Keratinocyte (primary cell): ENCODE data around the gene SOWAHB. TPM values are rescaled to one million over a fixed set of nuclear protein-coding genes. Genes with fewer than 3 reads are reported as not detected.

Experiments
- DNase-seq: peaks from one replicate; pipeline ENCODE4 v3.0.0-alpha.2; 2011; ENCODE audit warnings: low read depth, missing footprints, low spot score
- FAIRE-seq: peaks from 2 replicates; lab custom pipeline; 2011; peaks lifted over from hg19 to GRCh38; lab: Jason Lieb, UNC
- H2AFZ ChIP-seq: 2 replicates; pipeline ENCODE4 v1.6.0; 2012; ENCODE audit warnings: low read length, control low read depth, inconsistent platforms; ENCODE audit not compliant: control insufficient read depth
- H3K27ac ChIP-seq: 2 replicates; pipeline ENCODE4 v1.5.1; 2011; ENCODE audit warnings: low read length; ENCODE audit not compliant: control insufficient read depth, insufficient read depth
- H3K27me3 ChIP-seq: 3 replicates; pipeline ENCODE4 v1.6.0; 2011; ENCODE audit warnings: low read length; ENCODE audit not compliant: control insufficient read depth, insufficient read depth; ENCODE audit errors: extremely low read depth
- H3K36me3 ChIP-seq, 2 experiments: 2 replicates in 1 of 2; 3 replicates in 1 of 2; pipeline ENCODE4 v1.5.1; 2011; ENCODE audit warnings: low read length in 2 of 2, mild to moderate bottlenecking in 1 of 2; ENCODE audit not compliant: control insufficient read depth in 2 of 2, insufficient read depth in 2 of 2; ENCODE audit errors: extremely low read depth in 1 of 2
- H3K4me1 ChIP-seq: 3 replicates; pipeline ENCODE4 v1.5.1; 2011; ENCODE audit warnings: low read length; ENCODE audit not compliant: control insufficient read depth, insufficient read depth; ENCODE audit errors: extremely low read depth
- H3K4me2 ChIP-seq: 3 replicates; pipeline ENCODE4 v1.6.0; 2011; ENCODE audit warnings: low read depth, low read length; ENCODE audit not compliant: control insufficient read depth, insufficient read depth; ENCODE audit errors: extremely low read depth
- H3K4me3 ChIP-seq, 3 experiments: fragments of 200-600 bp in 1 of 3; sonication (generic) in 1 of 3; 2 replicates in 2 of 3; 3 replicates in 1 of 3; pipeline ENCODE4 v1.5.1; 2011 to 2016; ENCODE audit warnings: low read length in 3 of 3, mild to moderate bottlenecking in 3 of 3, control low read depth in 2 of 3, inconsistent platforms in 1 of 3, low read depth in 1 of 3, mixed read lengths in 1 of 3, mixed run types in 1 of 3, moderate library complexity in 1 of 3; ENCODE audit not compliant: control insufficient read depth in 2 of 3, insufficient read depth in 2 of 3; ENCODE audit errors: extremely low read depth in 1 of 3
- H3K79me2 ChIP-seq: 2 replicates; pipeline ENCODE4 v1.6.0; 2012; ENCODE audit warnings: low read length; ENCODE audit not compliant: control insufficient read depth, insufficient read depth
- H3K9ac ChIP-seq: 3 replicates; pipeline ENCODE4 v1.6.0; 2011; ENCODE audit warnings: low read length; ENCODE audit not compliant: control insufficient read depth, insufficient read depth; ENCODE audit errors: extremely low read depth
- H3K9me1 ChIP-seq: 3 replicates; pipeline ENCODE4 v1.6.0; 2011; ENCODE audit warnings: low read length; ENCODE audit not compliant: control insufficient read depth, insufficient read depth; ENCODE audit errors: extremely low read depth
- H3K9me3 ChIP-seq: 2 replicates; pipeline ENCODE4 v1.5.1; 2012; ENCODE audit warnings: low read depth, low read length; ENCODE audit not compliant: control insufficient read depth
- H4K20me1 ChIP-seq: 3 replicates; pipeline ENCODE4 v1.6.0; 2011; ENCODE audit warnings: low read length; ENCODE audit not compliant: control insufficient read depth, insufficient read depth; ENCODE audit errors: extremely low read depth
- EZH2 ChIP-seq: IDR thresholded peaks from one replicate; pipeline ENCODE4 v1.6.1; 2012; ENCODE audit warnings: inconsistent platforms, mild to moderate bottlenecking, low read length, moderate library complexity
- dilution Hi-C: fragments of 300-500 bp; cut with MboI; formaldehyde crosslinking; loops from one replicate; pipeline ENCODE4 v1.7.0; 2020; ENCODE audit warnings: low sequenced_read_pairs; ENCODE audit not compliant: extremely low pct_ligation_motif_present
- polyA plus RNA-seq, 5 experiments: library from polyadenylated mRNA; depleted of rRNA in 3 of 5; stranded (reverse) in 3 of 5; stranded (forward) in 1 of 5; unstranded in 1 of 5; fragments of >200 nt; gene quantifications; 1 replicate in 1 of 5; 2 replicates in 3 of 5; 3 replicates in 1 of 5; pipeline versions ENCODE4 v1.2.1 to v1.2.3, GENCODE V29; 2011 to 2012; ENCODE audit warnings: missing spikeins in 2 of 5, low read depth in 1 of 5, low replicate concordance in 1 of 5
- TF ChIP-seq, protein P1 (sequence below), 3 experiments: IDR thresholded peaks in 1 of 3; conservative IDR thresholded peaks in 1 of 3; optimal IDR thresholded peaks in 1 of 3; 2 replicates in 2 of 3; 3 replicates in 1 of 3; pipeline versions ENCODE3 to v1.5.1; 2011; ENCODE audit warnings: low read length in 3 of 3, mild to moderate bottlenecking in 3 of 3, moderate library complexity in 2 of 3, control low read depth in 1 of 3, inconsistent platforms in 1 of 3; ENCODE audit not compliant: insufficient read depth in 2 of 3; ENCODE audit errors: extremely low read depth in 1 of 3

Gene SOWAHB
- polyA plus RNA-seq, 1 donor (not counting 4 experiments of a cell fraction or from before 2014, with no cell fraction given): 0.18 TPM

DNA sequence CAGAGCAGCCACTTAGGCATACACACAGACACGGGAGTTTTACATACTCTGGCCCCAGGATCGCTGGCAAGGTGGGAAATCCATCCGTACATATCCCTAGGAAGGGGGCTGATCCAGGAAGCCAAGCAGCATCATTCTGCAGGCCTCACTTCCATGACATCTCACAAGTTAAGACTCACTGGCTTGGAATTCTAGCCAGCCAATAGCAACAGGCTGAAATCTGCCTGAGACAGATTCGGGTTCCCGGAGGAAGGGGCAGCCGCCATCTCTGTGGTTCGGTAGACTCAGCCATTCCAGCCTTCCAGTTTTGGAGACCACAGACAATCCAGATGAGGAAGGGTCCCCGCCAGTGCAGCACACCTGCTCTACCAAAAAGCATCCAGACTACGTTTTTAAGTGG lies 31.3 kb downstream of the SOWAHB start:
- H3K9me1 ChIP-seq: no peaks in the 10 kb centered on the region
- no peaks in the 10 kb centered on the region for H3K36me3 ChIP-seq
- no peak overlapping the region for H3K9ac ChIP-seq
- H3K4me2 ChIP-seq: no peak overlapping the region
- no peak overlapping the region for H3K27ac ChIP-seq
- H3K9me3 ChIP-seq: no peaks in the 10 kb centered on the region
- H3K4me3 ChIP-seq: no peak overlapping the region
- FAIRE-seq: no peak
- dilution Hi-C loops: no loop called here
- no peaks in the 10 kb centered on the region for H4K20me1 ChIP-seq
- H2AFZ ChIP-seq: no peak overlapping the region
- no peak for DNase-seq
- no peaks in the 10 kb centered on the region for H3K4me1 ChIP-seq
- no peaks in the 10 kb centered on the region for H3K79me2 ChIP-seq
- no peak for TF ChIP-seq EZH2
- TF ChIP-seq, protein P1, sequence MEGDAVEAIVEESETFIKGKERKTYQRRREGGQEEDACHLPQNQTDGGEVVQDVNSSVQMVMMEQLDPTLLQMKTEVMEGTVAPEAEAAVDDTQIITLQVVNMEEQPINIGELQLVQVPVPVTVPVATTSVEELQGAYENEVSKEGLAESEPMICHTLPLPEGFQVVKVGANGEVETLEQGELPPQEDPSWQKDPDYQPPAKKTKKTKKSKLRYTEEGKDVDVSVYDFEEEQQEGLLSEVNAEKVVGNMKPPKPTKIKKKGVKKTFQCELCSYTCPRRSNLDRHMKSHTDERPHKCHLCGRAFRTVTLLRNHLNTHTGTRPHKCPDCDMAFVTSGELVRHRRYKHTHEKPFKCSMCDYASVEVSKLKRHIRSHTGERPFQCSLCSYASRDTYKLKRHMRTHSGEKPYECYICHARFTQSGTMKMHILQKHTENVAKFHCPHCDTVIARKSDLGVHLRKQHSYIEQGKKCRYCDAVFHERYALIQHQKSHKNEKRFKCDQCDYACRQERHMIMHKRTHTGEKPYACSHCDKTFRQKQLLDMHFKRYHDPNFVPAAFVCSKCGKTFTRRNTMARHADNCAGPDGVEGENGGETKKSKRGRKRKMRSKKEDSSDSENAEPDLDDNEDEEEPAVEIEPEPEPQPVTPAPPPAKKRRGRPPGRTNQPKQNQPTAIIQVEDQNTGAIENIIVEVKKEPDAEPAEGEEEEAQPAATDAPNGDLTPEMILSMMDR (optimal IDR thresholded peaks at IDR 0.05 in 1 of 3, IDR thresholded peaks at IDR 0.05 in 1 of 3, conservative IDR thresholded peaks at IDR 0.05 in 1 of 3; ENCODE audit: extremely low read depth in 1 of 3, insufficient read depth in 2 of 3, low read length in 3 of 3): no peak
- no peaks in the 10 kb centered on the region for H3K27me3 ChIP-seq

DNA sequence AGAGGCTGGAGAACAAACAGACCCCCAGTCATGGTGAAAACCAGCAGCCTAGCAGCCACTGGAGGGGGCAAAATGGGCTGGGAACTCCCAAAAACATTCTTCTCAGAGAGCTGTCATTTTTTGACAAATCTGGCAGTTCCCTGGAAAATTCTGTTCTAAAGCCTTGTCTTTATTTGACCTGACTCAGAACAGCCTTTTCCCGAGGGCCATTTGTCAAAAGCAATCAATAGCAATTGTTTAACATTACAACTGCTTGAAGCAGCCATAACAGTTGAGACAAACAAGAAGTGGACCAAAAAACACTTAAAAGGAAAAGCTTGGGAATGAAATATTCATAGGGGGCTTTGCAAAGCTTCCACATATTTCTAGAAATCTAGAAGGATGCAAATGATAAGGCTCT lies 39.6 kb downstream of the SOWAHB start:
- Histone ChIP-seq H3K27ac (no peak overlapping the region), H3K4me2 (no peak overlapping the region), H2AFZ (no peak overlapping the region), H3K4me1 (no peaks in the 10 kb centered on the region), H3K36me3 (no peaks in the 10 kb centered on the region), H3K4me3 (no peak overlapping the region), H3K9me1 (no peaks in the 10 kb centered on the region), H3K79me2 (no peaks in the 10 kb centered on the region), H3K9me3 (no peaks in the 10 kb centered on the region), H3K9ac (no peak overlapping the region), H3K27me3 (no peaks in the 10 kb centered on the region), H4K20me1 (no peaks in the 10 kb centered on the region)
- no peak for FAIRE-seq
- dilution Hi-C loops: no loop called here
- TF ChIP-seq, protein P1 (optimal IDR thresholded peaks at IDR 0.05 in 1 of 3, IDR thresholded peaks at IDR 0.05 in 1 of 3, conservative IDR thresholded peaks at IDR 0.05 in 1 of 3; ENCODE audit: extremely low read depth in 1 of 3, insufficient read depth in 2 of 3, low read length in 3 of 3): no peak
- no peak for TF ChIP-seq EZH2
- no peak for DNase-seq
